Astrocyte (in vitro differentiated cells and primary cell): ENCODE measurements around the gene SDHAF1. TPM values are rescaled to one million over a fixed set of nuclear protein-coding genes. Genes with fewer than 3 reads are reported as not detected.

ENCODE experiments used
- DNase-seq: peaks from one replicate; pipeline ENCODE4 v3.0.0-alpha.2; 2010; ENCODE audit warnings: low read depth
- FAIRE-seq: peaks from 2 replicates; lab custom pipeline; 2011; peaks lifted over from hg19 to GRCh38; lab: Jason Lieb, UNC
- H2AFZ ChIP-seq: 2 replicates; pipeline ENCODE4 v1.6.0; 2012; ENCODE audit warnings: low read depth, low read length, inconsistent platforms
- H3K27ac ChIP-seq: 2 replicates; pipeline ENCODE4 v1.5.1; 2011; ENCODE audit warnings: low read depth, low read length, inconsistent platforms
- H3K27me3 ChIP-seq: 2 replicates; pipeline ENCODE4 v1.6.0; 2011; ENCODE audit warnings: low read length, inconsistent platforms; ENCODE audit not compliant: insufficient read depth
- H3K36me3 ChIP-seq: 2 replicates; pipeline ENCODE4 v1.5.1; 2011; ENCODE audit warnings: low read length, inconsistent platforms; ENCODE audit not compliant: insufficient read depth
- H3K4me1 ChIP-seq: 2 replicates; pipeline ENCODE4 v1.5.1; 2011; ENCODE audit warnings: low read length, inconsistent platforms; ENCODE audit not compliant: insufficient read depth
- H3K4me2 ChIP-seq: 2 replicates; pipeline ENCODE4 v1.6.0; 2012; ENCODE audit warnings: low read length, inconsistent platforms
- H3K4me3 ChIP-seq: 2 replicates; pipeline ENCODE4 v1.5.1; 2011; ENCODE audit warnings: low read depth, mild to moderate bottlenecking, low read length, inconsistent platforms; ENCODE audit not compliant: insufficient read depth
- H3K79me2 ChIP-seq: 2 replicates; pipeline ENCODE4 v1.6.0; 2012; ENCODE audit warnings: mild to moderate bottlenecking, low read length, inconsistent platforms; ENCODE audit not compliant: insufficient read depth
- H3K9ac ChIP-seq: 2 replicates; pipeline ENCODE4 v1.6.0; 2012; ENCODE audit warnings: mild to moderate bottlenecking, low read length, inconsistent platforms
- H3K9me3 ChIP-seq: 2 replicates; pipeline ENCODE4 v1.5.1; 2012; ENCODE audit warnings: low read depth, mild to moderate bottlenecking, low read length, inconsistent platforms; ENCODE audit not compliant: insufficient read depth
- H4K20me1 ChIP-seq: 2 replicates; pipeline ENCODE4 v1.6.0; 2012; ENCODE audit warnings: low read length, inconsistent platforms; ENCODE audit not compliant: insufficient read depth
- H3K27ac Mint-ChIP-seq: one replicate; pipeline ENCODE4 v1.8.0; 2021; ENCODE audit warnings: mild to moderate bottlenecking, mixed read lengths; ENCODE audit not compliant: unreplicated experiment
- H3K27me3 Mint-ChIP-seq: one replicate; pipeline ENCODE4 v1.8.0; 2021; ENCODE audit warnings: low read depth, mixed read lengths; ENCODE audit not compliant: unreplicated experiment
- H3K36me3 Mint-ChIP-seq: one replicate; pipeline ENCODE4 v1.8.0; 2021; ENCODE audit warnings: low read depth, mixed read lengths; ENCODE audit not compliant: unreplicated experiment
- H3K4me1 Mint-ChIP-seq: one replicate; pipeline ENCODE4 v1.8.0; 2021; ENCODE audit warnings: low read depth, mixed read lengths; ENCODE audit not compliant: unreplicated experiment
- H3K4me3 Mint-ChIP-seq: one replicate; pipeline ENCODE4 v1.8.0; 2021; ENCODE audit warnings: mild to moderate bottlenecking, moderate library complexity, mixed read lengths; ENCODE audit not compliant: unreplicated experiment
- H3K9me3 Mint-ChIP-seq: one replicate; pipeline ENCODE4 v1.8.0; 2021; ENCODE audit warnings: mild to moderate bottlenecking, mixed read lengths; ENCODE audit not compliant: unreplicated experiment
- EZH2 ChIP-seq: IDR thresholded peaks from 2 replicates; pipeline ENCODE4 v1.6.1; 2012; ENCODE audit warnings: mild to moderate bottlenecking, low read length, inconsistent platforms; ENCODE audit not compliant: insufficient read depth
- total RNA-seq: library from RNA; stranded (reverse); gene quantifications from 2 replicates; pipeline ENCODE4 v1.2.1, GENCODE V29; 2021
- TF ChIP-seq, protein P1 (sequence below): IDR thresholded peaks from 2 replicates; pipeline ENCODE4 v1.5.1; 2011; ENCODE audit warnings: low read depth, mild to moderate bottlenecking, inconsistent platforms, low read length, moderate library complexity; ENCODE audit not compliant: insufficient read depth

The SDHAF1 gene
- total RNA-seq, 1 donor from 2014 or later, result 8.8 TPM

DNA sequence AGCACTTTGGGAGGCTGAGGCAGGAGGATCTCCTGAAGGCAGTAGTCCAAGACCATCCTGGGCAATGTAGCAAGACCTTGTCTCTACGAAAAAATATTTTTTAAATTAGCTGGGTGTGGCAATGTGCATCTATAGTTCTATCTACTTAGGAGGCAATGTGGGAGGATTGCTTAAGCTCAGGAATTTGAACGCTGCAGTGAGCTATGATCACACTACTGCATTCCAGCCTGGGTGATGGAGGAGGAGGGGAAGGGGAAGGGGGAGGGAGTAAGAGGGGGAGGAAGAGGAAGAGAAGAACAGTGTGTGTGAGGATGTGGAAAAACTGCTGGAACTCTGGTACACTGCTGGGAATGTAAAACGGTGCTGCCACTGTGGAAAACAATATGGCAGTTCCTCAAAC is 46.8 kb downstream of the SDHAF1 start:
- Mint-ChIP-seq H3K9me3 (no peaks in the 10 kb centered on the region), H3K36me3 (peaks cover 9% of the 10 kb centered on the region), H3K27ac (peak overlapping the region; percentile 91), H3K27me3 (no peaks in the 10 kb centered on the region), H3K4me1 (peaks cover 12% of the 10 kb centered on the region), H3K4me3 (no peak overlapping the region)
- H3K4me1 ChIP-seq, result peaks cover 6% of the 10 kb centered on the region
- TF ChIP-seq, protein P1, sequence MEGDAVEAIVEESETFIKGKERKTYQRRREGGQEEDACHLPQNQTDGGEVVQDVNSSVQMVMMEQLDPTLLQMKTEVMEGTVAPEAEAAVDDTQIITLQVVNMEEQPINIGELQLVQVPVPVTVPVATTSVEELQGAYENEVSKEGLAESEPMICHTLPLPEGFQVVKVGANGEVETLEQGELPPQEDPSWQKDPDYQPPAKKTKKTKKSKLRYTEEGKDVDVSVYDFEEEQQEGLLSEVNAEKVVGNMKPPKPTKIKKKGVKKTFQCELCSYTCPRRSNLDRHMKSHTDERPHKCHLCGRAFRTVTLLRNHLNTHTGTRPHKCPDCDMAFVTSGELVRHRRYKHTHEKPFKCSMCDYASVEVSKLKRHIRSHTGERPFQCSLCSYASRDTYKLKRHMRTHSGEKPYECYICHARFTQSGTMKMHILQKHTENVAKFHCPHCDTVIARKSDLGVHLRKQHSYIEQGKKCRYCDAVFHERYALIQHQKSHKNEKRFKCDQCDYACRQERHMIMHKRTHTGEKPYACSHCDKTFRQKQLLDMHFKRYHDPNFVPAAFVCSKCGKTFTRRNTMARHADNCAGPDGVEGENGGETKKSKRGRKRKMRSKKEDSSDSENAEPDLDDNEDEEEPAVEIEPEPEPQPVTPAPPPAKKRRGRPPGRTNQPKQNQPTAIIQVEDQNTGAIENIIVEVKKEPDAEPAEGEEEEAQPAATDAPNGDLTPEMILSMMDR, result no peak
- no peak for TF ChIP-seq EZH2
- H4K20me1 ChIP-seq, result no peaks in the 10 kb centered on the region
- DNase-seq, result peak; percentile 74
- no peak overlapping the region for H3K27ac ChIP-seq
- FAIRE-seq, result no peak
- H3K36me3 ChIP-seq, result no peaks in the 10 kb centered on the region
- H2AFZ ChIP-seq, result peak overlapping the region; percentile 43
- no peaks in the 10 kb centered on the region for H3K79me2 ChIP-seq
- H3K4me3 ChIP-seq, result no peak overlapping the region
- no peaks in the 10 kb centered on the region for H3K27me3 ChIP-seq
- H3K9ac ChIP-seq, result no peak overlapping the region
- H3K9me3 ChIP-seq, result no peaks in the 10 kb centered on the region
- peak overlapping the region; percentile 50 for H3K4me2 ChIP-seq

DNA sequence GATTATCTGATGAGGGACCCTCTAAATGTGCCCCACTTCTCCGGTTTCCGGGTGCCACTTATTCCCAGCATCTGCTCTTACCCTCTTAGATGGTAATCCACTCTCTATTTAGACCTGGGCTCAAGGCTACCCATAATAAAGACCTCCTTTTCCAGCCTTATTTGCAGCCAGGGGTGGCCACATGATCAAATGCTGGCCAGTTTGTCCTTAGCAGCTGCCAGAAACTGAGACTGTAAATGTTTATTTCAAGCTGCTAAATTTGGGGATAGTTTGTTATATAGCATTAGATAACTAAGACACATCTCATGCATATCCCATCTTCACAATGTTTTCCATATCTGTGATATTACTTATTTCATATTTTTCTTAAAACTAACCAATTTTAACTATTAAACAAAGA is 49.0 kb downstream of the SDHAF1 start:
- Histone ChIP-seq H3K4me2 (no peak overlapping the region), H3K36me3 (no peaks in the 10 kb centered on the region), H3K9me3 (no peaks in the 10 kb centered on the region), H3K4me3 (no peak overlapping the region), H2AFZ (no peak overlapping the region), H3K27me3 (no peaks in the 10 kb centered on the region), H3K4me1 (peaks cover 6% of the 10 kb centered on the region), H3K79me2 (no peaks in the 10 kb centered on the region), H4K20me1 (no peaks in the 10 kb centered on the region), H3K9ac (no peak overlapping the region), H3K27ac (no peak overlapping the region)
- TF ChIP-seq EZH2, result no peak
- TF ChIP-seq, protein P1, result no peak
- H3K27me3 Mint-ChIP-seq, result no peaks in the 10 kb centered on the region
- FAIRE-seq (no peak), DNase-seq (no peak)
- peaks cover 12% of the 10 kb centered on the region for H3K4me1 Mint-ChIP-seq
- no peak overlapping the region for H3K27ac Mint-ChIP-seq
- H3K4me3 Mint-ChIP-seq, result no peak overlapping the region
- H3K9me3 Mint-ChIP-seq, result no peaks in the 10 kb centered on the region
- peaks cover 9% of the 10 kb centered on the region for H3K36me3 Mint-ChIP-seq

Other genes starting within 250 kb of the SDHAF1 start
- gene U2AF1L4, start 249.8 kb upstream of the SDHAF1 start, total RNA-seq, result 15.7 and 16.6 TPM in 2 replicates
- 97.5 and 100 TPM in 2 replicates for gene PSENEN, start 249.5 kb upstream of the SDHAF1 start, total RNA-seq
- gene LIN37, start 246.6 kb upstream of the SDHAF1 start, total RNA-seq, result 12.7 and 15.6 TPM in 2 replicates
- 1.2 and 1.9 TPM in 2 replicates for gene HSPB6, start 238.2 kb upstream of the SDHAF1 start, total RNA-seq
- gene PROSER3, start 237.0 kb upstream of the SDHAF1 start, total RNA-seq, result 32.9 and 35.6 TPM in 2 replicates
- 5.5 and 6.8 TPM in 2 replicates for gene ARHGAP33, start 219.6 kb upstream of the SDHAF1 start, total RNA-seq
- not detected in 2 replicates for gene PRODH2, start 182.3 kb upstream of the SDHAF1 start, total RNA-seq
- not detected in 2 replicates for gene NPHS1, start 142.7 kb upstream of the SDHAF1 start, total RNA-seq
- gene KIRREL2, start 138.3 kb upstream of the SDHAF1 start, total RNA-seq, result 0.12 and 0.18 TPM in 2 replicates
- 66.0 and 69.4 TPM in 2 replicates for gene APLP1, start 126.6 kb upstream of the SDHAF1 start, total RNA-seq
- 7.0 and 8.4 TPM in 2 replicates for gene NFKBID, start 94.6 kb upstream of the SDHAF1 start, total RNA-seq
- gene HCST, start 92.7 kb upstream of the SDHAF1 start, total RNA-seq, result 1.8 and 2.1 TPM in 2 replicates
- gene TYROBP, start 86.9 kb upstream of the SDHAF1 start, total RNA-seq, result not detected in 2 replicates
- gene LRFN3, start 58.8 kb upstream of the SDHAF1 start, total RNA-seq, result 15.1 and 15.3 TPM in 2 replicates
- 0.53 and 1.1 TPM in 2 replicates for gene SYNE4, start 13.6 kb downstream of the SDHAF1 start, total RNA-seq
- 25.9 and 27.3 TPM in 2 replicates for gene ALKBH6, start 19.0 kb downstream of the SDHAF1 start, total RNA-seq
- gene CLIP3, start 37.7 kb downstream of the SDHAF1 start, total RNA-seq, result 55.4 and 57.4 TPM in 2 replicates
- gene THAP8, start 59.1 kb downstream of the SDHAF1 start, total RNA-seq, result 5.0 and 6.0 TPM in 2 replicates
- 1.1 and 2.4 TPM in 2 replicates for gene WDR62, start 59.7 kb downstream of the SDHAF1 start, total RNA-seq
- not detected in 2 replicates for gene OVOL3, start 116.0 kb downstream of the SDHAF1 start, total RNA-seq
- 57.4 and 65.1 TPM in 2 replicates for gene POLR2I, start 119.7 kb downstream of the SDHAF1 start, total RNA-seq
- gene TBCB, start 120.3 kb downstream of the SDHAF1 start, total RNA-seq, result 239 and 244 TPM in 2 replicates
- gene CAPNS1, start 144.9 kb downstream of the SDHAF1 start, total RNA-seq, result 665 and 677 TPM in 2 replicates
- 0.64 TPM in 1 of 2 replicates, not detected in the other for gene COX7A1, start 157.3 kb downstream of the SDHAF1 start, total RNA-seq
- gene ZNF565, start 219.5 kb downstream of the SDHAF1 start, total RNA-seq, result 6.3 and 6.5 TPM in 2 replicates
- 80.7 and 82.7 TPM in 2 replicates for gene ZNF146, start 219.9 kb downstream of the SDHAF1 start, total RNA-seq